ENCODE measurements around the gene DLG4.

DLG4 gene

GRCh38 chr17:7144213-7144612, 75.4 kb downstream of the DLG4 start:
- TF ChIP-seq SNAI2 (CRISPR knock-in tag; IDR thresholded peaks at IDR 0.05): no peak
- no peak for TF ChIP-seq TOX (CRISPR knock-in tag; IDR thresholded peaks at IDR 0.05; ENCODE audit: borderline replicate concordance)
- TF ChIP-seq ZNF8 (CRISPR knock-in tag; IDR thresholded peaks at IDR 0.05): no peak
- TF ChIP-seq ZNF565 (CRISPR knock-in tag; conservative IDR thresholded peaks at IDR 0.05; ENCODE audit: low read depth): no peak
- TF ChIP-seq ARNTL (CRISPR knock-in tag; IDR thresholded peaks at IDR 0.05; ENCODE audit: borderline replicate concordance, low read depth): no peak
- TF ChIP-seq ZFP3 (CRISPR knock-in tag; IDR thresholded peaks at IDR 0.05): no peak
- no peak for TF ChIP-seq CSDC2 (CRISPR knock-in tag; IDR thresholded peaks at IDR 0.05)
- TF ChIP-seq POU6F1 (CRISPR knock-in tag; IDR thresholded peaks at IDR 0.05; ENCODE audit: borderline replicate concordance, low read depth): no peak
- no peak for ATAC-seq

DNA sequence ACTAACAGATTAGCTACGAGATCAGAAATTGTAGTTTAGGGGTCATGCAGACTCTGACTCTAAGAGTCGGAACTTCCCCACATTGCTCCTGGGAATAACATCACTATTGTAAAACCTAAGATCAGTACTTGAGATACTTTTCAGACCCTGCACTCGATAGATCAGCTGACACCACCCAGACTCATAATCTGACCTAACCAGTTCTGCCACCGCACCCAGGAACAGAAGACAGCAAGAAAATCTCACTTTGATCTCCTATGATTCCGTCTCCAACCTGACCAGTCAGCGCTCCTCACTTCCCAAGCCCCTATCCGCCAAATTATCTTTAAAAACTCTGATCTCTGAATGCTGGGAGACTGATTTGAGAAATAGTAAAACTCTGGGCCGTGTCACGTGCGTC, 77.8 kb downstream of the DLG4 start:
- no peak for TF ChIP-seq ESRRG (CRISPR knock-in tag; IDR thresholded peaks at IDR 0.05)
- no peak for TF ChIP-seq ZNF8 (CRISPR knock-in tag; IDR thresholded peaks at IDR 0.05)
- TF ChIP-seq CSDC2 (CRISPR knock-in tag; IDR thresholded peaks at IDR 0.05): no peak
- no peak for TF ChIP-seq TSHZ2 (CRISPR knock-in tag; IDR thresholded peaks at IDR 0.05)
- TF ChIP-seq ZFP3 (CRISPR knock-in tag; IDR thresholded peaks at IDR 0.05): no peak
- no peak for TF ChIP-seq GLIS3 (CRISPR knock-in tag; IDR thresholded peaks at IDR 0.05)
- no peak for TF ChIP-seq TOX (CRISPR knock-in tag; IDR thresholded peaks at IDR 0.05; ENCODE audit: borderline replicate concordance)
- no peak for TF ChIP-seq ARNTL (CRISPR knock-in tag; IDR thresholded peaks at IDR 0.05; ENCODE audit: borderline replicate concordance, low read depth)
- TF ChIP-seq BACH2 (CRISPR knock-in tag; IDR thresholded peaks at IDR 0.05; ENCODE audit: borderline replicate concordance): no peak
- no peak for TF ChIP-seq OSR1 (CRISPR knock-in tag; IDR thresholded peaks at IDR 0.05)
- no peak for ATAC-seq

DNA sequence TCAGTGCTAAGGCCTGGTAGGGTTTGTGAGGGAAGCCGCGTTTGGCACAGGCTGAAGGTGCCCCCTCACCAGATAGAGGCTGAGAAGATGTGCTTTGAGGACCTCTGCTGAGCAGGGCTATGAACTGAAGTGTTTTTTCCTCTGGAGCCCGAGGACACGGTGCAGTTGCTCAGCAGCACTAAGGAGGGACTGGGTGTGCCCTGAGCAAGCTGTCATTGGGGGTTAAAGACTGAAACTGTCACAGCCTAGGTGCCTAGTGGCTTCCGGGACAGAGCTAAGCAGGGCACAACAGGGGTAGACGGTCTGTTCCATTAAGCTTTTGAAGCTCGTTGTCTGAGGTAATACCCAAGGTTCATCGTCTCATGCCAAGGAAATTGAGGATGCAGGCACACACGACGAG, 80.2 kb downstream of the DLG4 start:
- no peak; the same call in 1 of the 3 replicates for ATAC-seq
- TF ChIP-seq CSDC2 (CRISPR knock-in tag; IDR thresholded peaks at IDR 0.05): no peak
- TF ChIP-seq GLIS3 (CRISPR knock-in tag; IDR thresholded peaks at IDR 0.05): no peak

GRCh38 chr17:7138800-7139381, 80.7 kb downstream of the DLG4 start:
- no peak for TF ChIP-seq GLIS3 (CRISPR knock-in tag; IDR thresholded peaks at IDR 0.05)
- no peak for TF ChIP-seq CSDC2 (CRISPR knock-in tag; IDR thresholded peaks at IDR 0.05)
- no peak for TF ChIP-seq TOX (CRISPR knock-in tag; IDR thresholded peaks at IDR 0.05; ENCODE audit: borderline replicate concordance)
- TF ChIP-seq ZC3H10 (CRISPR knock-in tag; IDR thresholded peaks at IDR 0.05): no peak
- no peak for TF ChIP-seq RARB (CRISPR knock-in tag; IDR thresholded peaks at IDR 0.05)
- ATAC-seq: no peak

GRCh38 chr17:7137171-7137943, 82.3 kb downstream of the DLG4 start:
- TF ChIP-seq SNAI2 (CRISPR knock-in tag; IDR thresholded peaks at IDR 0.05) (no peak), POU6F1 (CRISPR knock-in tag; IDR thresholded peaks at IDR 0.05; ENCODE audit: borderline replicate concordance, low read depth) (no peak), ZFP30 (CRISPR knock-in tag; IDR thresholded peaks at IDR 0.05) (no peak), TOX (CRISPR knock-in tag; IDR thresholded peaks at IDR 0.05; ENCODE audit: borderline replicate concordance) (no peak), ARNTL (CRISPR knock-in tag; IDR thresholded peaks at IDR 0.05; ENCODE audit: borderline replicate concordance, low read depth) (no peak), GLIS3 (CRISPR knock-in tag; IDR thresholded peaks at IDR 0.05) (no peak), ZFP3 (CRISPR knock-in tag; IDR thresholded peaks at IDR 0.05) (no peak), ZNF70 (CRISPR knock-in tag; IDR thresholded peaks at IDR 0.05) (no peak)
- TF ChIP-seq, protein P1, sequence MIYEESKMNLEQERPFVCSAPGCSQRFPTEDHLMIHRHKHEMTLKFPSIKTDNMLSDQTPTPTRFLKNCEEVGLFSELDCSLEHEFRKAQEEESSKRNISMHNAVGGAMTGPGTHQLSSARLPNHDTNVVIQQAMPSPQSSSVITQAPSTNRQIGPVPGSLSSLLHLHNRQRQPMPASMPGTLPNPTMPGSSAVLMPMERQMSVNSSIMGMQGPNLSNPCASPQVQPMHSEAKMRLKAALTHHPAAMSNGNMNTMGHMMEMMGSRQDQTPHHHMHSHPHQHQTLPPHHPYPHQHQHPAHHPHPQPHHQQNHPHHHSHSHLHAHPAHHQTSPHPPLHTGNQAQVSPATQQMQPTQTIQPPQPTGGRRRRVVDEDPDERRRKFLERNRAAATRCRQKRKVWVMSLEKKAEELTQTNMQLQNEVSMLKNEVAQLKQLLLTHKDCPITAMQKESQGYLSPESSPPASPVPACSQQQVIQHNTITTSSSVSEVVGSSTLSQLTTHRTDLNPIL (CRISPR knock-in tag; IDR thresholded peaks at IDR 0.05; ENCODE audit: low read depth): no peak
- no peak for ATAC-seq
